Esophagus muscularis mucosa (tissue), 4 donors: ENCODE results near the gene CD82. TPM values are rescaled to one million over a fixed set of nuclear protein-coding genes. Genes with fewer than 3 reads are reported as not detected.

Experiments used
- DNase-seq: peaks from one replicate; pipeline ENCODE4 v3.0.0-alpha.2; 2017; ENCODE audit errors: extremely low spot score
- H3K27ac ChIP-seq, 4 donors: fragments of 200-600 bp; sonication (generic); replicated peaks in 1 of 4; 1 replicate in 3 of 4; 2 replicates in 1 of 4; pipeline ENCODE4 v1.5.1; 2016 to 2019; ENCODE audit warnings: mild to moderate bottlenecking in 1 of 4
- H3K27me3 ChIP-seq, 4 donors: fragments of 200-600 bp; sonication (generic); one replicate each; pipeline versions ENCODE4 v1.5.1 to v1.6.0; 2016 to 2019
- H3K36me3 ChIP-seq, 4 donors: fragments of 200-600 bp; sonication (generic); one replicate each; pipeline ENCODE4 v1.5.1; 2016 to 2019
- H3K4me1 ChIP-seq, 4 donors: fragments of 200-600 bp; sonication (generic); one replicate each; pipeline ENCODE4 v1.5.1; 2016 to 2019
- H3K4me3 ChIP-seq, 4 donors: fragments of 200-600 bp; sonication (generic); 1 replicate in 2 of 4; 2 replicates in 2 of 4; pipeline ENCODE4 v1.5.1; 2016 to 2019; ENCODE audit warnings: mild to moderate bottlenecking in 4 of 4, moderate library complexity in 1 of 4
- H3K9me3 ChIP-seq, 4 donors: fragments of 200-600 bp; sonication (generic); 1 replicate in 3 of 4; 2 replicates in 1 of 4; pipeline ENCODE4 v1.5.1; 2016 to 2019
- EP300 ChIP-seq: sonication (generic); formaldehyde crosslinking; IDR thresholded peaks from one replicate; pipeline ENCODE4 v1.6.1; 2017; ENCODE audit warnings: antibody characterized with exemption
- POLR2A ChIP-seq: fragments of 450-650 bp; IDR thresholded peaks from one replicate; pipeline ENCODE4 v1.6.1; 2017; ENCODE audit warnings: antibody characterized with exemption, moderate library complexity, mild to moderate bottlenecking, low read depth
- POLR2AphosphoS5 ChIP-seq, 2 donors: sonication (generic); formaldehyde crosslinking; IDR thresholded peaks; one replicate each; pipeline ENCODE4 v1.6.1; 2017; ENCODE audit warnings: antibody characterized with exemption in 2 of 2
- WGBS: methylation state at CpG from one replicate; pipeline ENCODE4 v1.1.5; 2018; 5-methylcytosine and 5-hydroxymethylcytosine counted together
- intact Hi-C: fragments of 100-400 bp; cut with DNase I; formaldehyde crosslinking; loops from one replicate; pipeline ENCODE4 v1.15.1; 2023
- total RNA-seq, 4 donors: library from RNA; depleted of rRNA; stranded (reverse); fragments of >200 nt; gene quantifications; one replicate each; pipeline versions ENCODE4 v1.1.0 to v1.2.1, GENCODE V29; 2016
- TF ChIP-seq, protein P1 (sequence below), 3 experiments: fragments of 200-600 bp in 2 of 3; fragments of 450-650 bp in 1 of 3; sonication (generic) in 2 of 3; IDR thresholded peaks; one replicate each; pipeline ENCODE4 v1.5.1; 2017 to 2019; ENCODE audit warnings: antibody characterized with exemption in 3 of 3, mild to moderate bottlenecking in 2 of 3, moderate library complexity in 1 of 3

Gene CD82
- total RNA-seq, 4 donors from 2014 or later = 11.0 to 20.6 (median 16.3) TPM

DNA sequence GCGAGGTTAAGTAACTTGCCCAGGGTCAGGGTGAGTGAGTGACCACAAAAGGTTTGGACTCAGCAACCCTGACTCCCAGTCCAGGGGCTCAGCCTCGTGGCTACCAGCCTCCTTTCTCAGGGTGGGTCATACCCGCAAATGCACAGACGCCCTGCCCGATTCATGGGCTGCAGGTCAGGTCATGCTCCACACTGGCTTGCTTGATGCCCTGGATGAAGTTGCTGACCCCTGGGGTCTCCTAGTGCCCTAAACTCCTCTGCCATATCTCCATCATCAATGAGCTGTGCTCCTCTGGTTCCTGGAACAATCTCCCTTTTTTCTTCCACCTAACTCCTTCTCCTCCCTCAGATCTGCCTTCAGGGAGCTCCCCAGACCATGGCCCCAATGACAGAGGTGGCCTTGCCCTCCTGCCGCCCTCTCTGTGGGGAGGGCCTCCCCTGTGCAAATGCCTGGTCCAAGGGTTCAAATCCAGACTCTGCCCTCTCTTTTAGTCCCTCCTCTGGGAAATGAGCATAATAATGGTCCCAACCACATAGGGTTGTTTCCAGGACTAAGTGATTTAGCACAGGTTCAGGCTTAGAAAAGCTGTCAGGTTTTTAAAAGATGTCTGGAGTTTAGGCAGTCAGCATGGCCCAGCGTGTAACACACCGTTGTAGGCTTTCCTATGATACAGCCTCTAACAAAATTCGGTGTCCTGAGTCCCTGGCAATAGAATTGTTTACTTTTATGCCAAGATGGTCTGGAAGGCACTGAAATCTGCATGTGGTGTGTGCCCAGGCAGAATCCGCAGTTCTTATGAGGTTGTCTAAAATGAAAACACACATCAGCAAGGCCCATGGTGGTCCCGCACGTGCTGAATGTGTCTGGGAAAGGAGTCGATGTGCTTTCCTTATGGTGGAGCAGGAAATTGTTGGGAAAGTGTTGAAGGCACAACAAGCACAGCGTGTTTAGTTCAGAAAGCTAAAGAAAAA, 63.6 kb downstream of the CD82 start:
- Histone ChIP-seq H3K27ac (peak overlapping the region; percentile 69 to 84 (median 77)), H3K36me3 (no peaks in the 10 kb centered on the region), H3K4me3 (no peak overlapping the region), H3K9me3 (no peaks in the 10 kb centered on the region), H3K4me1 (peaks cover 37 to 71% (median 58%) of the 10 kb centered on the region in 4 donors), H3K27me3 (no peaks in the 10 kb centered on the region)
- TF ChIP-seq, protein P1, sequence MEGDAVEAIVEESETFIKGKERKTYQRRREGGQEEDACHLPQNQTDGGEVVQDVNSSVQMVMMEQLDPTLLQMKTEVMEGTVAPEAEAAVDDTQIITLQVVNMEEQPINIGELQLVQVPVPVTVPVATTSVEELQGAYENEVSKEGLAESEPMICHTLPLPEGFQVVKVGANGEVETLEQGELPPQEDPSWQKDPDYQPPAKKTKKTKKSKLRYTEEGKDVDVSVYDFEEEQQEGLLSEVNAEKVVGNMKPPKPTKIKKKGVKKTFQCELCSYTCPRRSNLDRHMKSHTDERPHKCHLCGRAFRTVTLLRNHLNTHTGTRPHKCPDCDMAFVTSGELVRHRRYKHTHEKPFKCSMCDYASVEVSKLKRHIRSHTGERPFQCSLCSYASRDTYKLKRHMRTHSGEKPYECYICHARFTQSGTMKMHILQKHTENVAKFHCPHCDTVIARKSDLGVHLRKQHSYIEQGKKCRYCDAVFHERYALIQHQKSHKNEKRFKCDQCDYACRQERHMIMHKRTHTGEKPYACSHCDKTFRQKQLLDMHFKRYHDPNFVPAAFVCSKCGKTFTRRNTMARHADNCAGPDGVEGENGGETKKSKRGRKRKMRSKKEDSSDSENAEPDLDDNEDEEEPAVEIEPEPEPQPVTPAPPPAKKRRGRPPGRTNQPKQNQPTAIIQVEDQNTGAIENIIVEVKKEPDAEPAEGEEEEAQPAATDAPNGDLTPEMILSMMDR (IDR thresholded peaks at IDR 0.05) = no peak
- TF ChIP-seq EP300 = no peak
- TF ChIP-seq POLR2AphosphoS5 (IDR thresholded peaks at IDR 0.05) = no peak
- no peak for TF ChIP-seq POLR2A
- WGBS = 82% methylated on average over 9 of the region's 14 CpGs
- DNase-seq = peak; percentile 81
- intact Hi-C loops = loop anchor here (10.0 kb wide), 1 partner anchor 156 kb away; no protein-coding TSS in a partner anchor

DNA sequence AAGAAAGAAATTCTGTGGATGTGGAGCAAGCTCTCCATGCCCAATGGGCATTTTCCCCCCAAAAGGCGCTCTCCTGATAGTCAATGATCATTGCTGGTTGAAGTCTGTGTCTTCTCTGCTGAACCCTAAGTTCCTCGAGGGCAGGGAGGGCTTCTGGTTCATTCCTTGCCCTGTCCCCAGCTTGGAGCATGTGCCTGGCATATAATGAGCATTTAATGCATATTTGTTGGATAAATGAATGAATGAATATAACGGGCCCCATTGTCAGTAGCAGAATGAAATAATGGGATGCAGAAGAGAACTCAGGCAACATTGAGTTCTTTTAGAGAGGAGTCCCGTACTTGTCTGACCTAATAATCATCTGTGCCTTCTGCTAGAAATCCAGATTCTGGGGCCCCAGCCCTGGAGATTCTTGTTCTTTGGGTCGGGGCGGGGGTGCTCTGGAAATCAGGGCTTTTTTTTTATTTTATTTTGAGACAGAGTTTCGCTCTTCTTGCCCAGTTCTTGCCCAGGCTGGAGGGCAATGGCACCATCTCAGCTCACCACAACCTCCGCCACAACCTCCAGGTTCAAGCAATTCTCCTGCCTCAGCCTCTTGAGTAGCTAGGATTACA, 64.4 kb downstream of the CD82 start:
- Histone ChIP-seq H3K9me3 (no peaks in the 10 kb centered on the region), H3K4me3 (no peak overlapping the region), H3K27me3 (no peaks in the 10 kb centered on the region), H3K4me1 (peaks cover 41 to 73% (median 63%) of the 10 kb centered on the region in 4 donors), H3K36me3 (no peaks in the 10 kb centered on the region), H3K27ac (peak overlapping the region in 2 of 4 donors; percentile 69 to 84)
- peak; percentile 72 for DNase-seq
- 93% methylated on average over 8 of the region's 8 CpGs for WGBS
- intact Hi-C loops = loop anchor here (10.0 kb wide), 1 partner anchor 155 kb away; no protein-coding TSS in a partner anchor
- TF ChIP-seq POLR2A = no peak
- no peak for TF ChIP-seq POLR2AphosphoS5 (IDR thresholded peaks at IDR 0.05)
- TF ChIP-seq, protein P1 (IDR thresholded peaks at IDR 0.05) = no peak
- TF ChIP-seq EP300 = no peak

DNA sequence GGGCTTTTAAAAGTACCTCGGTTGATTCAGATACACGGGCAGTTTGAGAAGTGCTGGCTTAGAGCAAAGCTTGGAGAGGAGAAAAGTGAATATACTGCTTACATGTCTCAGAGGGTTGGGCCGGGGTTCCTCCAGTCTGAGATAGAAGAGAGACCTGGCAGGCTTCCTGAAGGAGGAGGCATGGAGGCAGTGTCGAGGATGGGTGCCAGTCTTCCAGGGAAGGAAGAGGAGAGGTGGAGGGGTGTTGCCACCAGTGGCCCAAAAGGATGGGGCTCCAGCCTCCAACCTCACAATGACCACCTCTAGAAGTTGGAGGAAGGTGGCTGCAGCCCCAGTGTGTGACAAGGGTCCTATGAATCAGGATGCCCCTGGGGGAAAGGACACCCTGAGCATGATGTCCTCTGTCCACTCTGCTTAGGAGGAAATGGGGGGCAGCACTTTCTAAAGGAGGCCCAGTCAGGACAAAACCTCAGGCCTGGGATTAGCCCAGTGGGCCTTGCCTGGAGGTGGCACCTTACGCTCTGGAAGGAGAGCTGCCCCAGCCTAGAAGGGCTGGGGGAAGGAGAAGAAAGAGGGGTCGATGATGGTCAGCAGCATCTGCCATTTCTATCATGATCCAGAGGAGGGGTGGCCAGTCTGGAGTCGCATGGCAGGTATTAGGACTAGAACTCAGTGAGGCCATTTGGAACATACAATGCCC, 65.2 kb downstream of the CD82 start:
- H3K36me3 ChIP-seq = no peaks in the 10 kb centered on the region
- no peak overlapping the region for H3K27ac ChIP-seq
- no peak for DNase-seq
- 94% methylated on average over 6 of the region's 7 CpGs for WGBS
- H3K9me3 ChIP-seq = no peaks in the 10 kb centered on the region
- TF ChIP-seq POLR2AphosphoS5 (IDR thresholded peaks at IDR 0.05) (no peak), EP300 (no peak), POLR2A (no peak)
- TF ChIP-seq, protein P1 (IDR thresholded peaks at IDR 0.05) = no peak
- intact Hi-C loops = no loop called here
- no peaks in the 10 kb centered on the region for H3K27me3 ChIP-seq
- H3K4me1 ChIP-seq = peaks cover 43 to 76% (median 66%) of the 10 kb centered on the region in 4 donors
- H3K4me3 ChIP-seq = no peak overlapping the region

DNA sequence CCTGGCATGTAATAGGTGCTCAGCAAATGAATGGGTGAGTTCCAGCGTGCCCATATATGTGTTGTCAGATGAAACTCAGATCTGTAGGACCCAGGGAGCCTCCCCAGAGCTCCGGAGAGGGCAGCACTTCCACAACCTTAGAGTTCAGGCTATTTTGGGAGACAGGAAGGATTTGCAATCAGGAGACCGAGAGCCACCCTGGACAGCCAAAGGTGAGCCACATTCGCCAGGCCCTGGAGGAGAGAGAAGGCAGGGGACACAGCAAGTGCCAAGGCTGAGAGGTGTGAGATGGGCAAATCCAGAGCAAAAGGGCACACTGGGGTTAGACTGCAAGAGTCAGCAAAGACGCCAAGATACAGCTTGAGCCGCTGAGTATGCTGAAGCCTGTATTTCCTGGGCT, 66.4 kb downstream of the CD82 start:
- DNase-seq = no peak
- Histone ChIP-seq H3K27me3 (no peaks in the 10 kb centered on the region), H3K36me3 (no peaks in the 10 kb centered on the region), H3K9me3 (no peaks in the 10 kb centered on the region), H3K4me3 (no peak overlapping the region), H3K27ac (no peak overlapping the region), H3K4me1 (peaks cover 43 to 67% (median 57%) of the 10 kb centered on the region in 4 donors)
- TF ChIP-seq EP300 = no peak
- TF ChIP-seq, protein P1 (IDR thresholded peaks at IDR 0.05) = no peak
- no peak for TF ChIP-seq POLR2A
- no peak for TF ChIP-seq POLR2AphosphoS5 (IDR thresholded peaks at IDR 0.05)
- intact Hi-C loops = no loop called here
- 88% methylated on average over 4 of the region's 6 CpGs for WGBS
